PC-9 (cell line): Measurements from ENCODE around the gene TNFRSF4.

Source experiments
- EZH2 ChIP-seq: fragments of 200-600 bp; sonication (generic); IDR thresholded peaks from 2 replicates; pipeline ENCODE4 v1.8.0; 2017; ENCODE audit warnings: antibody characterized with exemption, low read depth
- TF ChIP-seq, protein P1 (sequence below): fragments of 200-600 bp; sonication (generic); conservative IDR thresholded peaks from 2 replicates; pipeline ENCODE4 v1.6.1; 2017; ENCODE audit warnings: mixed run types, antibody characterized with exemption, mild to moderate bottlenecking, moderate library complexity

DNA sequence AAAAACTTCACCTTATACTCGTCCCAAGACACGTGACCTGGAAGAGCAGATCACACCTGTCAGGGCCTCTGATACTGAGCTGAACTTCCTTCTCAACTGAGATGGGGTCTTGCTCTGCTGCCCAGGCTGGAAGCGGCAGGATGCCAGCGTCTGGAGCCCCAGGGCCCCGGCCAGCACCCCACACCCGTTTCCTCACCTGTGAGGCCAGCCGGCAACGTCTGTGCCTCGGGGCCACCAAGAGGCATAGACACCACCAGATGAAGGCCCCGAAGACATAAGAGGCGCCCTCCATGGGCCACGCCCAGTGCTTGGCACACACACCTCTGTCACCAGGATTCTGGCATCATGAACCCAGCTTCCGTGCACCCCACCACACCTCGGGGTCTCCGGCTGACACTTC, 9.4 kb upstream of the TNFRSF4 start:
- TF ChIP-seq EZH2, result no peak
- TF ChIP-seq, protein P1, sequence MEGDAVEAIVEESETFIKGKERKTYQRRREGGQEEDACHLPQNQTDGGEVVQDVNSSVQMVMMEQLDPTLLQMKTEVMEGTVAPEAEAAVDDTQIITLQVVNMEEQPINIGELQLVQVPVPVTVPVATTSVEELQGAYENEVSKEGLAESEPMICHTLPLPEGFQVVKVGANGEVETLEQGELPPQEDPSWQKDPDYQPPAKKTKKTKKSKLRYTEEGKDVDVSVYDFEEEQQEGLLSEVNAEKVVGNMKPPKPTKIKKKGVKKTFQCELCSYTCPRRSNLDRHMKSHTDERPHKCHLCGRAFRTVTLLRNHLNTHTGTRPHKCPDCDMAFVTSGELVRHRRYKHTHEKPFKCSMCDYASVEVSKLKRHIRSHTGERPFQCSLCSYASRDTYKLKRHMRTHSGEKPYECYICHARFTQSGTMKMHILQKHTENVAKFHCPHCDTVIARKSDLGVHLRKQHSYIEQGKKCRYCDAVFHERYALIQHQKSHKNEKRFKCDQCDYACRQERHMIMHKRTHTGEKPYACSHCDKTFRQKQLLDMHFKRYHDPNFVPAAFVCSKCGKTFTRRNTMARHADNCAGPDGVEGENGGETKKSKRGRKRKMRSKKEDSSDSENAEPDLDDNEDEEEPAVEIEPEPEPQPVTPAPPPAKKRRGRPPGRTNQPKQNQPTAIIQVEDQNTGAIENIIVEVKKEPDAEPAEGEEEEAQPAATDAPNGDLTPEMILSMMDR, result no peak
